HepG2 (cell line): ENCODE measurements around the gene ESRRB. TPM values are rescaled to one million over a fixed set of nuclear protein-coding genes. Genes with fewer than 3 reads are reported as not detected.

Experiments
- ATAC-seq: fragments of 200-7000 bp; cut with Tn5 transposase; 3 replicates; pipeline ENCODE4 v1.9.1; 2020; ENCODE audit warnings: mild to moderate bottlenecking, moderate library complexity
- BruUV-seq: library from RNA; stranded (reverse); fragments of 400-500 nt; replicated peaks from 2 replicates; lab custom pipeline; 2021; lab: Mats Ljungman, UMichigan
- CTCF ChIA-PET: fragments of 300-600 bp; formaldehyde crosslinking; extraction: SDS; loops from one replicate; lab custom pipeline; 2021; ENCODE audit warnings: low total read pairs, inconsistent platforms, low intra/inter-chr PET ratio; lab: Yijun Ruan, JAX
- POLR2A ChIA-PET: fragments of 350-600 bp; sonication (Branson Sonifier 250); formaldehyde crosslinking; loops from one replicate; lab custom pipeline; 2020; ENCODE audit warnings: antibody characterized with exemption, inconsistent platforms; lab: Yijun Ruan, JAX
- DNase-seq: peaks from one replicate; pipeline ENCODE4 v3.0.0-alpha.2; 2015; ENCODE audit warnings: low spot score
- FAIRE-seq: peaks from 3 replicates; lab custom pipeline; 2011; peaks lifted over from hg19 to GRCh38; lab: Jason Lieb, UNC
- H2AFZ ChIP-seq: one replicate; pipeline ENCODE4 v1.6.1; 2011; ENCODE audit warnings: low read length, inconsistent platforms
- H3K27ac ChIP-seq: fragments of 300-600 bp; 3 replicates; pipeline ENCODE4 v1.8.0; 2011; ENCODE audit warnings: mixed run types, mild to moderate bottlenecking, mixed read lengths, low read length, inconsistent platforms; ENCODE audit not compliant: insufficient read depth; ENCODE audit errors: extremely low read length
- H3K27me3 ChIP-seq, 2 experiments: fragments of 200-600 bp in 1 of 2; 2 replicates in 1 of 2; 3 replicates in 1 of 2; pipeline versions ENCODE4 v1.6.0 to v1.8.0; 2011; ENCODE audit warnings: low read length in 2 of 2, mild to moderate bottlenecking in 2 of 2, moderate library complexity in 2 of 2, inconsistent platforms in 1 of 2; ENCODE audit not compliant: insufficient read depth in 2 of 2, control insufficient read depth in 1 of 2
- H3K36me3 ChIP-seq, 2 experiments: fragments of 200-600 bp in 1 of 2; replicated peaks in 1 of 2; 2 replicates in 1 of 2; 3 replicates in 1 of 2; pipeline versions ENCODE4 v1.5.1 to v1.8.0; 2011; ENCODE audit warnings: low read length in 2 of 2, inconsistent platforms in 1 of 2; ENCODE audit not compliant: insufficient read depth in 2 of 2, control insufficient read depth in 1 of 2
- H3K4me1 ChIP-seq: 2 replicates; pipeline ENCODE4 v1.5.1; 2012; ENCODE audit warnings: low read length, inconsistent platforms; ENCODE audit not compliant: insufficient read depth
- H3K4me2 ChIP-seq: 2 replicates; pipeline ENCODE4 v1.6.0; 2011; ENCODE audit warnings: low read depth, low read length, inconsistent platforms
- H3K4me3 ChIP-seq, 3 experiments: fragments of 200-600 bp in 1 of 3; sonication (generic), shearing (Covaris generic) in 1 of 3; replicated peaks in 1 of 3; 2 replicates each; pipeline ENCODE4 v1.5.1; 2011 to 2016; ENCODE audit warnings: low read length in 3 of 3, inconsistent platforms in 2 of 3, low read depth in 2 of 3, mild to moderate bottlenecking in 2 of 3, control low read depth in 1 of 3, mixed read lengths in 1 of 3; ENCODE audit not compliant: insufficient read depth in 1 of 3
- H3K79me2 ChIP-seq: one replicate; pipeline ENCODE4 v1.6.1; 2011; ENCODE audit warnings: low read length, inconsistent platforms; ENCODE audit not compliant: insufficient read depth
- H3K9ac ChIP-seq: 2 replicates; pipeline ENCODE4 v1.6.0; 2011; ENCODE audit warnings: mild to moderate bottlenecking, low read depth, low read length, inconsistent platforms; ENCODE audit not compliant: insufficient read depth
- H3K9me3 ChIP-seq: 2 replicates; pipeline ENCODE4 v1.5.1; 2012; ENCODE audit warnings: mild to moderate bottlenecking, low read length
- H4K20me1 ChIP-seq: 2 replicates; pipeline ENCODE4 v1.6.0; 2011; ENCODE audit warnings: inconsistent platforms, mild to moderate bottlenecking, low read length, moderate library complexity; ENCODE audit not compliant: insufficient read depth
- BRCA1 ChIP-seq: sonication (generic); formaldehyde crosslinking; IDR thresholded peaks from 2 replicates; pipeline ENCODE4 v1.4.0; 2020; ENCODE audit warnings: missing genetic modification reagents
- DDIT3 ChIP-seq: sonication (generic); formaldehyde crosslinking; IDR thresholded peaks from 2 replicates; pipeline ENCODE4 v1.4.0; 2020; ENCODE audit warnings: mild to moderate bottlenecking, missing genetic modification reagents
- EZH2 ChIP-seq: conservative IDR thresholded peaks from 2 replicates; pipeline ENCODE4 v1.6.1; 2012; ENCODE audit warnings: mild to moderate bottlenecking, low read depth, low read length, moderate library complexity
- FOXA3 ChIP-seq: IDR thresholded peaks from 2 replicates; pipeline ENCODE4 v1.6.1; 2016; ENCODE audit warnings: missing genetic modification reagents, missing compliant biosample characterization
- HOMEZ ChIP-seq: IDR thresholded peaks from 2 replicates; pipeline ENCODE4 v1.6.1; 2016; ENCODE audit warnings: low read depth
- MIER2 ChIP-seq: IDR thresholded peaks from 2 replicates; pipeline ENCODE4 v1.6.1; 2016; ENCODE audit warnings: missing biosample characterization, missing genetic modification reagents
- SIX1 ChIP-seq: sonication (generic); formaldehyde crosslinking; IDR thresholded peaks from 2 replicates; pipeline ENCODE4 v1.4.0; 2020; ENCODE audit warnings: missing genetic modification reagents, borderline replicate concordance
- SUZ12 ChIP-seq: fragments of 150-350 bp; IDR thresholded peaks from 2 replicates; pipeline ENCODE4 v1.6.1; 2014; ENCODE audit warnings: low read depth, low read length
- ZFP1 ChIP-seq: IDR thresholded peaks from 2 replicates; pipeline ENCODE4 v1.6.1; 2016
- ZNF292 ChIP-seq: sonication (generic); formaldehyde crosslinking; IDR thresholded peaks from 2 replicates; pipeline ENCODE4 v1.8.1; 2022; ENCODE audit warnings: mild to moderate bottlenecking, low read depth, missing genetic modification reagents, borderline replicate concordance
- ZNF883 ChIP-seq: sonication (generic); formaldehyde crosslinking; IDR thresholded peaks from 2 replicates; pipeline ENCODE4 v1.5.1; 2020; ENCODE audit warnings: mild to moderate bottlenecking, missing genetic modification reagents; ENCODE audit errors: not compliant biosample characterization
- WGBS: methylation state at CpG from one replicate; pipeline ENCODE4 v1.1.6; 2017; ENCODE audit warnings: low lambda C conversion rate; 5-methylcytosine and 5-hydroxymethylcytosine counted together
- in situ Hi-C: cut with HindIII; loops from 2 replicates; pipeline ENCODE4 v1.10.0; 2017; ENCODE audit warnings: low pct_unique_long_range_greater_than_20kb; ENCODE audit not compliant: extremely low pct_ligation_motif_present
- intact Hi-C: fragments of 100-400 bp; cut with micrococcal nuclease; formaldehyde crosslinking; loops from one replicate; pipeline ENCODE4 v1.10.0; 2022; ENCODE audit not compliant: unreplicated experiment
- polyA plus RNA-seq, 8 experiments: library from polyadenylated mRNA; depleted of rRNA in 3 of 8; stranded (reverse) in 7 of 8; unstranded in 1 of 8; fragments of >200 nt; fragmentation: Illumina TruSeq in 4 of 8; extraction: Trizol in 4 of 8; gene quantifications; 2 replicates each; pipeline versions ENCODE4 v1.2.1 to v1.2.3, GENCODE V29; 2011 to 2016; ENCODE audit warnings: low read depth in 4 of 8, missing spikeins in 1 of 8, mixed read lengths in 1 of 8; ENCODE audit not compliant: insufficient read depth in 1 of 8
- total RNA-seq, 5 experiments: library from RNA; depleted of rRNA; stranded (reverse); fragments of >200 nt; fragmentation: Illumina TruSeq; extraction: Trizol; gene quantifications; 2 replicates each; pipeline ENCODE4 v1.2.3, GENCODE V29; 2016; ENCODE audit warnings: low read depth in 1 of 5
- TF ChIP-seq, protein P1 (sequence below): fragments of 450-650 bp; IDR thresholded peaks from 2 replicates; pipeline ENCODE4 v1.6.1; 2017; ENCODE audit warnings: mild to moderate bottlenecking
- TF ChIP-seq, protein P2 (sequence below): sonication (generic); formaldehyde crosslinking; conservative IDR thresholded peaks from 2 replicates; pipeline ENCODE4 v1.5.0; 2020; ENCODE audit warnings: missing genetic modification reagents
- TF ChIP-seq, protein P3 (sequence below): sonication (generic); formaldehyde crosslinking; IDR thresholded peaks from 2 replicates; pipeline ENCODE4 v1.4.0; 2020; ENCODE audit warnings: missing genetic modification reagents

Gene ESRRB
- total and polyA plus RNA-seq, 2 of the 13 experiments (the other 11 are each of a cell fraction or from before 2014, with no cell fraction given): 0.04 to 0.33 TPM

- TF ChIP-seq, protein P1, sequence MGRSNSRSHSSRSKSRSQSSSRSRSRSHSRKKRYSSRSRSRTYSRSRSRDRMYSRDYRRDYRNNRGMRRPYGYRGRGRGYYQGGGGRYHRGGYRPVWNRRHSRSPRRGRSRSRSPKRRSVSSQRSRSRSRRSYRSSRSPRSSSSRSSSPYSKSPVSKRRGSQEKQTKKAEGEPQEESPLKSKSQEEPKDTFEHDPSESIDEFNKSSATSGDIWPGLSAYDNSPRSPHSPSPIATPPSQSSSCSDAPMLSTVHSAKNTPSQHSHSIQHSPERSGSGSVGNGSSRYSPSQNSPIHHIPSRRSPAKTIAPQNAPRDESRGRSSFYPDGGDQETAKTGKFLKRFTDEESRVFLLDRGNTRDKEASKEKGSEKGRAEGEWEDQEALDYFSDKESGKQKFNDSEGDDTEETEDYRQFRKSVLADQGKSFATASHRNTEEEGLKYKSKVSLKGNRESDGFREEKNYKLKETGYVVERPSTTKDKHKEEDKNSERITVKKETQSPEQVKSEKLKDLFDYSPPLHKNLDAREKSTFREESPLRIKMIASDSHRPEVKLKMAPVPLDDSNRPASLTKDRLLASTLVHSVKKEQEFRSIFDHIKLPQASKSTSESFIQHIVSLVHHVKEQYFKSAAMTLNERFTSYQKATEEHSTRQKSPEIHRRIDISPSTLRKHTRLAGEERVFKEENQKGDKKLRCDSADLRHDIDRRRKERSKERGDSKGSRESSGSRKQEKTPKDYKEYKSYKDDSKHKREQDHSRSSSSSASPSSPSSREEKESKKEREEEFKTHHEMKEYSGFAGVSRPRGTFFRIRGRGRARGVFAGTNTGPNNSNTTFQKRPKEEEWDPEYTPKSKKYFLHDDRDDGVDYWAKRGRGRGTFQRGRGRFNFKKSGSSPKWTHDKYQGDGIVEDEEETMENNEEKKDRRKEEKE: no peak
- TF ChIP-seq ZNF292 (CRISPR knock-in tag) (no peak), DDIT3 (CRISPR knock-in tag) (no peak), FOXA3 (CRISPR knock-in tag) (no peak), SIX1 (CRISPR knock-in tag) (no peak), SUZ12 (no peak), BRCA1 (CRISPR knock-in tag) (no peak), HOMEZ (CRISPR knock-in tag) (no peak), MIER2 (CRISPR knock-in tag) (no peak), EZH2 (no peak), ZNF883 (CRISPR knock-in tag) (no peak), ZFP1 (CRISPR knock-in tag) (no peak)
- TF ChIP-seq, protein P2, sequence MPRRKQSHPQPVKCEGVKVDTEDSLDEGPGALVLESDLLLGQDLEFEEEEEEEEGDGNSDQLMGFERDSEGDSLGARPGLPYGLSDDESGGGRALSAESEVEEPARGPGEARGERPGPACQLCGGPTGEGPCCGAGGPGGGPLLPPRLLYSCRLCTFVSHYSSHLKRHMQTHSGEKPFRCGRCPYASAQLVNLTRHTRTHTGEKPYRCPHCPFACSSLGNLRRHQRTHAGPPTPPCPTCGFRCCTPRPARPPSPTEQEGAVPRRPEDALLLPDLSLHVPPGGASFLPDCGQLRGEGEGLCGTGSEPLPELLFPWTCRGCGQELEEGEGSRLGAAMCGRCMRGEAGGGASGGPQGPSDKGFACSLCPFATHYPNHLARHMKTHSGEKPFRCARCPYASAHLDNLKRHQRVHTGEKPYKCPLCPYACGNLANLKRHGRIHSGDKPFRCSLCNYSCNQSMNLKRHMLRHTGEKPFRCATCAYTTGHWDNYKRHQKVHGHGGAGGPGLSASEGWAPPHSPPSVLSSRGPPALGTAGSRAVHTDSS (CRISPR knock-in tag): no peak
- TF ChIP-seq, protein P3, sequence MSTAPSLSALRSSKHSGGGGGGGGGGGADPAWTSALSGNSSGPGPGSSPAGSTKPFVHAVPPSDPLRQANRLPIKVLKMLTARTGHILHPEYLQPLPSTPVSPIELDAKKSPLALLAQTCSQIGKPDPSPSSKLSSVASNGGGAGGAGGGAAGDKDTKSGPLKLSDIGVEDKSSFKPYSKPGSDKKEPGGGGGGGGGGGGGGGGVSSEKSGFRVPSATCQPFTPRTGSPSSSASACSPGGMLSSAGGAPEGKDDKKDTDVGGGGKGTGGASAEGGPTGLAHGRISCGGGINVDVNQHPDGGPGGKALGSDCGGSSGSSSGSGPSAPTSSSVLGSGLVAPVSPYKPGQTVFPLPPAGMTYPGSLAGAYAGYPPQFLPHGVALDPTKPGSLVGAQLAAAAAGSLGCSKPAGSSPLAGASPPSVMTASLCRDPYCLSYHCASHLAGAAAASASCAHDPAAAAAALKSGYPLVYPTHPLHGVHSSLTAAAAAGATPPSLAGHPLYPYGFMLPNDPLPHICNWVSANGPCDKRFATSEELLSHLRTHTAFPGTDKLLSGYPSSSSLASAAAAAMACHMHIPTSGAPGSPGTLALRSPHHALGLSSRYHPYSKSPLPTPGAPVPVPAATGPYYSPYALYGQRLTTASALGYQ (CRISPR knock-in tag): no peak
- no peaks in the 10 kb centered on the region for H3K4me1 ChIP-seq
- peaks cover 3 to 45% of the 10 kb centered on the region in 2 experiments for H3K27me3 ChIP-seq
- intact Hi-C loops (loop anchor here (10.0 kb wide), 1 partner anchor 263 kb away; no protein-coding TSS in a partner anchor), in situ Hi-C loops (loop anchor here (10.0 to 25.0 kb wide), 2 partner anchors 327 to 670 kb away; no protein-coding TSS in a partner anchor)
- POLR2A ChIA-PET: no interaction called here
- DNase-seq: no peak
- H3K9me3 ChIP-seq: no peaks in the 10 kb centered on the region
- ATAC-seq: no peak
- no peak overlapping the region for H3K9ac ChIP-seq
- 0% methylated on average over 4 of the region's 7 CpGs for WGBS
- CTCF ChIA-PET: no interaction called here
- H3K4me2 ChIP-seq: no peak overlapping the region
- no TSS peak for BruUV-seq
- no peaks in the 10 kb centered on the region for H3K79me2 ChIP-seq
- H3K27ac ChIP-seq: no peak overlapping the region
- H4K20me1 ChIP-seq: no peaks in the 10 kb centered on the region
- no peak for FAIRE-seq
- H3K36me3 ChIP-seq: no peaks in the 10 kb centered on the region
- H2AFZ ChIP-seq: no peak overlapping the region
- H3K4me3 ChIP-seq: no peak overlapping the region
Observed at GRCh38 chr14:76381817-76382494, 6.0 kb downstream of the ESRRB start.
